Measurements from ENCODE around the gene BCL7B. TPM values are rescaled to one million over a fixed set of nuclear protein-coding genes. Genes with fewer than 3 reads are reported as not detected.

The BCL7B gene
- total and polyA plus RNA-seq, 2 of the 13 experiments (the other 11 are each of a cell fraction or from before 2014, with no cell fraction given): 24.3 to 38.2 TPM

GRCh38 chr7:73557397-73558257, at the start of gene BCL7B (continued):
- peak; percentile 84; the same call in 1 of the 2 replicates for TF ChIP-seq ETS1 (CRISPR knock-in tag; IDR thresholded peaks at IDR 0.05)
- TF ChIP-seq CEBPG (CRISPR knock-in tag; IDR thresholded peaks at IDR 0.05): no peak
- TF ChIP-seq MXD4 (CRISPR knock-in tag; IDR thresholded peaks at IDR 0.05): no peak
- peak; percentile 83 for TF ChIP-seq ZMYM2 (CRISPR knock-in tag; IDR thresholded peaks at IDR 0.05)
- TF ChIP-seq ZNF20 (CRISPR knock-in tag; IDR thresholded peaks at IDR 0.05): no peak
- TF ChIP-seq RBFOX2 (IDR thresholded peaks at IDR 0.05; ENCODE audit: low read depth, low read length): peak; percentile 86
- peak; percentile 66; the same call in 1 of the 2 replicates for TF ChIP-seq ZNF615 (CRISPR knock-in tag; IDR thresholded peaks at IDR 0.05; ENCODE audit: borderline replicate concordance)
- TF ChIP-seq ZNF660 (CRISPR knock-in tag; IDR thresholded peaks at IDR 0.05; ENCODE audit: borderline replicate concordance, low read depth): peak; percentile 86; the same call in 1 of the 2 replicates
- no peak for TF ChIP-seq MATR3 (CRISPR knock-in tag; IDR thresholded peaks at IDR 0.05)
- 0 out of 2 replicates have a peak, but pooled peaks have one; percentile 71 for TF ChIP-seq NR1H2 (CRISPR knock-in tag; IDR thresholded peaks at IDR 0.05; ENCODE audit: borderline replicate concordance, low read depth)
- no peak for TF ChIP-seq SMC3 (IDR thresholded peaks at IDR 0.05; ENCODE audit: low read length)
- TF ChIP-seq ZNF557 (CRISPR knock-in tag; IDR thresholded peaks at IDR 0.05): peak; percentile 95; the same call in 1 of the 2 replicates
- no peak; the same call in 1 of the 2 replicates for TF ChIP-seq MZF1 (CRISPR knock-in tag; IDR thresholded peaks at IDR 0.05; ENCODE audit: borderline replicate concordance)
- TF ChIP-seq ZBTB4 (CRISPR knock-in tag; IDR thresholded peaks at IDR 0.05; ENCODE audit: borderline replicate concordance): no peak; the same call in 1 of the 2 replicates
- TF ChIP-seq NFAT5 (CRISPR knock-in tag; IDR thresholded peaks at IDR 0.05): peak; percentile 98
- no peak for TF ChIP-seq DMTF1 (CRISPR knock-in tag; IDR thresholded peaks at IDR 0.05)
